CD4-positive, alpha-beta T cell (primary cell): Measurements from ENCODE around the gene SLC1A2. TPM values are rescaled to one million over a fixed set of nuclear protein-coding genes. Genes with fewer than 3 reads are reported as not detected.

Experiments
- ATAC-seq: fragments of 200-7000 bp; cut with Tn5 transposase; one replicate; pipeline ENCODE4 v1.10.0; 2022; ENCODE audit warnings: mild to moderate bottlenecking; ENCODE audit not compliant: poor library complexity
- CTCF ChIA-PET: fragments of 350-600 bp; sonication (Branson Sonifier 250); formaldehyde crosslinking; loops from one replicate; lab custom pipeline; 2021; ENCODE audit warnings: antibody characterized with exemption, inconsistent platforms; lab: Charles Lee
- POLR2A ChIA-PET: fragments of 350-600 bp; sonication (Branson Sonifier 250); formaldehyde crosslinking; loops from one replicate; lab custom pipeline; 2021; ENCODE audit warnings: antibody characterized with exemption, inconsistent platforms; lab: Charles Lee
- DNase-seq, 14 experiments: peaks; one replicate each; pipeline ENCODE4 v3.0.0-alpha.2; 2013 to 2020; ENCODE audit warnings: mixed read lengths in 2 of 14
- H3K27ac ChIP-seq, 2 donors: one replicate each; pipeline versions ENCODE4 v1.5.1 to v1.7.0; 2013; ENCODE audit warnings: low read length in 2 of 2, low read depth in 1 of 2, mild to moderate bottlenecking in 1 of 2
- H3K27me3 ChIP-seq, 2 experiments: 1 replicate in 1 of 2; 2 replicates in 1 of 2; pipeline versions ENCODE4 v1.6.1 to v1.7.0; 2013; ENCODE audit warnings: low read length in 2 of 2, control low read depth in 1 of 2, mild to moderate bottlenecking in 1 of 2, moderate library complexity in 1 of 2; ENCODE audit not compliant: insufficient read depth in 2 of 2, control insufficient read depth in 1 of 2
- H3K36me3 ChIP-seq: one replicate; pipeline ENCODE4 v1.6.1; 2013; ENCODE audit warnings: low read length, control low read depth; ENCODE audit not compliant: insufficient read depth
- H3K4me1 ChIP-seq: one replicate; pipeline ENCODE4 v1.6.1; 2013; ENCODE audit warnings: low read length, control low read depth; ENCODE audit not compliant: insufficient read depth
- H3K4me3 ChIP-seq: one replicate; pipeline ENCODE4 v1.5.1; 2013; ENCODE audit warnings: mild to moderate bottlenecking, low read length, moderate library complexity
- H3K9me3 ChIP-seq, 2 experiments: 1 replicate in 1 of 2; 2 replicates in 1 of 2; pipeline versions ENCODE4 v1.6.1 to v1.7.0; 2013; ENCODE audit warnings: low read length in 2 of 2, mild to moderate bottlenecking in 2 of 2, control low read depth in 1 of 2, moderate library complexity in 1 of 2; ENCODE audit not compliant: control insufficient read depth in 1 of 2, insufficient read depth in 1 of 2
- H3K27ac Mint-ChIP-seq: one replicate; pipeline ENCODE4 v1.8.0; 2020; ENCODE audit warnings: mixed read lengths
- H3K27me3 Mint-ChIP-seq: one replicate; pipeline ENCODE4 v1.8.0; 2021; ENCODE audit warnings: mixed read lengths
- H3K36me3 Mint-ChIP-seq: one replicate; pipeline ENCODE4 v1.8.0; 2021; ENCODE audit warnings: low read depth, mixed read lengths
- H3K4me1 Mint-ChIP-seq: one replicate; pipeline ENCODE4 v1.8.0; 2021; ENCODE audit warnings: low read depth, mixed read lengths
- H3K4me3 Mint-ChIP-seq: one replicate; pipeline ENCODE4 v1.8.0; 2020; ENCODE audit warnings: mild to moderate bottlenecking, mixed read lengths
- H3K9me3 Mint-ChIP-seq: one replicate; pipeline ENCODE4 v1.8.0; 2020; ENCODE audit warnings: mixed read lengths
- CTCF ChIP-seq: fragments of 200-600 bp; IDR thresholded peaks from one replicate; pipeline ENCODE4 v1.8.0; 2022; ENCODE audit warnings: antibody characterized with exemption, mild to moderate bottlenecking
- intact Hi-C, 2 experiments: fragments of 100-400 bp; cut with DNase I in 1 of 2; cut with micrococcal nuclease in 1 of 2; formaldehyde crosslinking; loops; one replicate each; pipeline versions ENCODE4 v1.15.1 to v1.9.0; 2023 to 2025; cut with DNase I, micrococcal nuclease
- total RNA-seq, 174 experiments: library from RNA in 2 of 174; stranded (reverse) in 2 of 174; gene quantifications; one replicate each; pipeline ENCODE4 v1.2.3 and lab custom pipeline; 2021 to 2026

The SLC1A2 gene
- total RNA-seq, 2 experiments from 2014 or later, result not detected

- Mint-ChIP-seq H3K27ac (no peak overlapping the region), H3K4me1 (no peaks in the 10 kb centered on the region), H3K36me3 (no peaks in the 10 kb centered on the region), H3K9me3 (no peaks in the 10 kb centered on the region), H3K4me3 (peak overlapping the region; percentile 25), H3K27me3 (peaks cover 90% of the 10 kb centered on the region)
- POLR2A ChIA-PET, result no interaction called here
- intact Hi-C loops, result no loop called here
- peaks cover 0 to 6% of the 10 kb centered on the region in 2 experiments for H3K9me3 ChIP-seq
- peaks cover 20% of the 10 kb centered on the region for H3K4me1 ChIP-seq
- H3K4me3 ChIP-seq, result no peak overlapping the region
- DNase-seq (no peak), ATAC-seq (no peak)
- H3K27ac ChIP-seq, result no peak overlapping the region
- no peak for TF ChIP-seq CTCF
- H3K27me3 ChIP-seq, result peaks cover 45 to 98% of the 10 kb centered on the region in 2 experiments
- CTCF ChIA-PET, result no interaction called here
- no peaks in the 10 kb centered on the region for H3K36me3 ChIP-seq
These were observed 1.0 kb upstream of the SLC1A2 start for GRCh38 chr11:35420371-35420770.

- Histone ChIP-seq H3K9me3 (peaks cover 0 to 6% of the 10 kb centered on the region in 2 experiments), H3K4me3 (no peak overlapping the region), H3K36me3 (no peaks in the 10 kb centered on the region), H3K27me3 (peaks cover 49 to 98% of the 10 kb centered on the region in 2 experiments), H3K4me1 (peaks cover 20% of the 10 kb centered on the region), H3K27ac (no peak overlapping the region)
- ChIA-PET CTCF (interaction anchor here (1.6 kb wide), 1 partner anchor 10 kb away, joined by 3 read pairs; no protein-coding TSS in a partner anchor), POLR2A (no interaction called here)
- H3K9me3 Mint-ChIP-seq, result no peaks in the 10 kb centered on the region
- peak overlapping the region; percentile 25 for H3K4me3 Mint-ChIP-seq
- no peak overlapping the region for H3K27ac Mint-ChIP-seq
- no peak for ATAC-seq
- TF ChIP-seq CTCF, result no peak
- intact Hi-C loops, result loop anchor here in 1 of 2 experiments (10.0 kb wide), 1 partner anchor 915 kb away; no protein-coding TSS in a partner anchor
- H3K27me3 Mint-ChIP-seq, result peaks cover 91% of the 10 kb centered on the region
- DNase-seq, result no peak
- H3K4me1 Mint-ChIP-seq, result no peaks in the 10 kb centered on the region
- H3K36me3 Mint-ChIP-seq, result no peaks in the 10 kb centered on the region
These were observed 524 bp upstream of the SLC1A2 start for GRCh38 chr11:35419830-35420333.

GRCh38 chr11:35418282-35419183 is 825 bp downstream of the SLC1A2 start:
- intact Hi-C loops, result loop anchor here in 1 of 2 experiments (10.0 kb wide), 1 partner anchor 914 kb away; no protein-coding TSS in a partner anchor
- no peak for DNase-seq
- Histone ChIP-seq H3K4me3 (no peak overlapping the region), H3K4me1 (peaks cover 20% of the 10 kb centered on the region), H3K27ac (no peak overlapping the region), H3K9me3 (peaks cover 0 to 6% of the 10 kb centered on the region in 2 experiments), H3K36me3 (no peaks in the 10 kb centered on the region), H3K27me3 (peaks cover 47 to 86% of the 10 kb centered on the region in 2 experiments)
- Mint-ChIP-seq H3K9me3 (no peaks in the 10 kb centered on the region), H3K27me3 (peaks cover 93% of the 10 kb centered on the region), H3K27ac (no peak overlapping the region), H3K4me3 (peak overlapping the region; percentile 62), H3K4me1 (no peaks in the 10 kb centered on the region), H3K36me3 (no peaks in the 10 kb centered on the region)
- TF ChIP-seq CTCF, result no peak
- ChIA-PET POLR2A (no interaction called here), CTCF (interaction anchor here (1.6 kb wide), 1 partner anchor 8 kb away, joined by 3 read pairs; no protein-coding TSS in a partner anchor)
- ATAC-seq, result no peak
